Hepatocyte (in vitro differentiated cells): ENCODE results near the gene KRTAP16-1. TPM values are rescaled to one million over a fixed set of nuclear protein-coding genes. Genes with fewer than 3 reads are reported as not detected.

Experiments used
- DNase-seq: peaks from one replicate; pipeline ENCODE4 v3.0.0-alpha.2; 2016; ENCODE audit warnings: low spot score
- H2AFZ ChIP-seq: fragments of 200-600 bp; sonication (generic); 2 replicates; pipeline ENCODE4 v1.6.0; 2016; ENCODE audit warnings: antibody characterized with exemption, mild to moderate bottlenecking
- H3K27ac ChIP-seq: fragments of 200-600 bp; sonication (generic); 2 replicates; pipeline ENCODE4 v1.5.1; 2016; ENCODE audit warnings: mild to moderate bottlenecking
- H3K27me3 ChIP-seq: fragments of 200-600 bp; sonication (generic); 2 replicates; pipeline ENCODE4 v1.6.1; 2016
- H3K36me3 ChIP-seq: fragments of 200-600 bp; sonication (generic); replicated peaks from 2 replicates; pipeline ENCODE4 v1.5.1; 2016; ENCODE audit warnings: low read depth; ENCODE audit not compliant: insufficient read depth
- H3K4me1 ChIP-seq: fragments of 200-600 bp; sonication (generic); 2 replicates; pipeline ENCODE4 v1.5.1; 2016; ENCODE audit warnings: mild to moderate bottlenecking, moderate library complexity; ENCODE audit not compliant: insufficient read depth
- H3K4me2 ChIP-seq: fragments of 200-600 bp; sonication (generic); 2 replicates; pipeline ENCODE4 v1.6.0; 2016
- H3K4me3 ChIP-seq: fragments of 200-600 bp; sonication (generic); 2 replicates; pipeline ENCODE4 v1.5.1; 2016; ENCODE audit warnings: mild to moderate bottlenecking
- H3K79me2 ChIP-seq: fragments of 200-600 bp; sonication (generic); 2 replicates; pipeline ENCODE4 v1.6.0; 2017; ENCODE audit warnings: mild to moderate bottlenecking
- H3K9me2 ChIP-seq: fragments of 200-600 bp; sonication (generic); replicated peaks from 2 replicates; pipeline ENCODE4 v1.6.0; 2017; ENCODE audit warnings: mild to moderate bottlenecking; ENCODE audit not compliant: insufficient read depth
- H3K9me3 ChIP-seq: fragments of 200-600 bp; sonication (generic); 2 replicates; pipeline ENCODE4 v1.5.1; 2016; ENCODE audit warnings: low read depth, mild to moderate bottlenecking
- H4K20me1 ChIP-seq: fragments of 200-600 bp; sonication (generic); 2 replicates; pipeline ENCODE4 v1.6.0; 2016; ENCODE audit warnings: mild to moderate bottlenecking; ENCODE audit not compliant: insufficient read depth, poor library complexity, severe bottlenecking
- EZH2 ChIP-seq: fragments of 200-600 bp; sonication (generic); IDR thresholded peaks from 2 replicates; pipeline ENCODE4 v1.6.1; 2016; ENCODE audit warnings: antibody characterized with exemption, mild to moderate bottlenecking, borderline replicate concordance
- EZH2phosphoT487 ChIP-seq: fragments of 200-600 bp; sonication (generic); IDR thresholded peaks from one replicate; pipeline ENCODE4 v1.6.1; 2018; ENCODE audit warnings: antibody characterized with exemption, mild to moderate bottlenecking, low read depth, moderate library complexity; ENCODE audit not compliant: unreplicated experiment, severe bottlenecking
- WGBS: methylation state at CpG from one replicate; pipeline ENCODE4 v1.1.6; 2016; ENCODE audit warnings: low lambda C conversion rate; ENCODE audit errors: missing lambda C conversion rate; 5-methylcytosine and 5-hydroxymethylcytosine counted together
- polyA plus RNA-seq: library from polyadenylated mRNA; unstranded; fragments of >200 nt; fragmentation: Nextera tagmentation; extraction: Ambion mirVana; gene quantifications from 2 replicates; pipeline ENCODE4 v1.2.1, GENCODE V29; 2016
- total RNA-seq: library from RNA; depleted of rRNA; stranded (reverse); fragments of >200 nt; gene quantifications from 2 replicates; pipeline ENCODE4 v1.2.3, GENCODE V29; 2014
- TF ChIP-seq, protein P1 (sequence below): fragments of 200-600 bp; sonication (generic); IDR thresholded peaks from 2 replicates; pipeline ENCODE4 v1.5.1; 2016; ENCODE audit warnings: antibody characterized with exemption, mild to moderate bottlenecking; ENCODE audit not compliant: poor library complexity

The KRTAP16-1 gene
- total and polyA plus RNA-seq, 2 experiments from 2014 or later = not detected

- no peaks in the 10 kb centered on the region for H3K36me3 ChIP-seq
- no peak for DNase-seq
- WGBS = 94% methylated on average over 3 of the region's 3 CpGs
- no peak overlapping the region for H2AFZ ChIP-seq
- no peaks in the 10 kb centered on the region for H3K9me3 ChIP-seq
- H3K27me3 ChIP-seq = no peaks in the 10 kb centered on the region
- H3K4me2 ChIP-seq = no peak overlapping the region
- no peak overlapping the region for H3K4me3 ChIP-seq
- no peaks in the 10 kb centered on the region for H3K4me1 ChIP-seq
- TF ChIP-seq, protein P1, sequence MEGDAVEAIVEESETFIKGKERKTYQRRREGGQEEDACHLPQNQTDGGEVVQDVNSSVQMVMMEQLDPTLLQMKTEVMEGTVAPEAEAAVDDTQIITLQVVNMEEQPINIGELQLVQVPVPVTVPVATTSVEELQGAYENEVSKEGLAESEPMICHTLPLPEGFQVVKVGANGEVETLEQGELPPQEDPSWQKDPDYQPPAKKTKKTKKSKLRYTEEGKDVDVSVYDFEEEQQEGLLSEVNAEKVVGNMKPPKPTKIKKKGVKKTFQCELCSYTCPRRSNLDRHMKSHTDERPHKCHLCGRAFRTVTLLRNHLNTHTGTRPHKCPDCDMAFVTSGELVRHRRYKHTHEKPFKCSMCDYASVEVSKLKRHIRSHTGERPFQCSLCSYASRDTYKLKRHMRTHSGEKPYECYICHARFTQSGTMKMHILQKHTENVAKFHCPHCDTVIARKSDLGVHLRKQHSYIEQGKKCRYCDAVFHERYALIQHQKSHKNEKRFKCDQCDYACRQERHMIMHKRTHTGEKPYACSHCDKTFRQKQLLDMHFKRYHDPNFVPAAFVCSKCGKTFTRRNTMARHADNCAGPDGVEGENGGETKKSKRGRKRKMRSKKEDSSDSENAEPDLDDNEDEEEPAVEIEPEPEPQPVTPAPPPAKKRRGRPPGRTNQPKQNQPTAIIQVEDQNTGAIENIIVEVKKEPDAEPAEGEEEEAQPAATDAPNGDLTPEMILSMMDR = no peak
- TF ChIP-seq EZH2phosphoT487 (no peak), EZH2 (no peak)
- H3K9me2 ChIP-seq = no peaks in the 10 kb centered on the region
- no peaks in the 10 kb centered on the region for H4K20me1 ChIP-seq
- H3K27ac ChIP-seq = no peak overlapping the region
- no peaks in the 10 kb centered on the region for H3K79me2 ChIP-seq
These were observed 24.7 kb upstream of the KRTAP16-1 start for GRCh38 chr17:41333836-41334235.

- Histone ChIP-seq H3K36me3 (no peaks in the 10 kb centered on the region), H3K4me1 (no peaks in the 10 kb centered on the region), H3K27ac (no peak overlapping the region), H3K9me3 (no peaks in the 10 kb centered on the region), H3K27me3 (no peaks in the 10 kb centered on the region), H3K79me2 (no peaks in the 10 kb centered on the region), H3K4me3 (no peak overlapping the region), H3K4me2 (no peak overlapping the region), H2AFZ (no peak overlapping the region), H4K20me1 (no peaks in the 10 kb centered on the region), H3K9me2 (no peaks in the 10 kb centered on the region)
- no peak for DNase-seq
- TF ChIP-seq EZH2 (no peak), EZH2phosphoT487 (no peak)
- TF ChIP-seq, protein P1 = no peak
- WGBS = 88% methylated on average over 5 of the region's 5 CpGs
These were observed 24.0 kb upstream of the KRTAP16-1 start for GRCh38 chr17:41333098-41333497.

DNA sequence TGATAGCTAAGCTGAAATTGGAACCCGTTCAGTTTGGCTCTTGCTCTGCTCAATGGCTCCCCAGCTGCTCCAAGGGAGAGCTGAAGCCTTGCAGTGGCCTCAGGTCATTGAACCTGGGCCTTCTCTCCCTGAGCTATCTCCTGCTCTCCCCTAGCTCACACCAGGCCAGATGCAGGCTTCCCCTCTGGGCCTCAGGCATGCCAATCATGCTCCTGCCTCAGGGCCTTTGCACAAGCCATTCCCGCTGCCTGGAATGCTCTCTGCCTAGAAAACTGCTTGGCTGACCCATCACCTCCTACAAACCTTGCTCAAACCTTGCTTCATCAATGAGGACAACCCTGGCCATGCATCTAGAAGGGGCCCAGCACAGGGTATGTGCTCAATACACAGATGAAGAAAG is 23.1 kb upstream of the KRTAP16-1 start:
- TF ChIP-seq, protein P1 = no peak
- TF ChIP-seq EZH2 (no peak), EZH2phosphoT487 (no peak)
- H3K27ac ChIP-seq = no peak overlapping the region
- H3K4me3 ChIP-seq = no peak overlapping the region
- no peaks in the 10 kb centered on the region for H3K9me2 ChIP-seq
- H3K79me2 ChIP-seq = no peaks in the 10 kb centered on the region
- no peak for DNase-seq
- H4K20me1 ChIP-seq = no peaks in the 10 kb centered on the region
- H3K27me3 ChIP-seq = no peaks in the 10 kb centered on the region
- no peaks in the 10 kb centered on the region for H3K4me1 ChIP-seq
- H3K9me3 ChIP-seq = no peaks in the 10 kb centered on the region
- WGBS = 93% methylated on average over 2 of the region's 2 CpGs
- no peak overlapping the region for H3K4me2 ChIP-seq
- H3K36me3 ChIP-seq = no peaks in the 10 kb centered on the region
- H2AFZ ChIP-seq = no peak overlapping the region

DNA sequence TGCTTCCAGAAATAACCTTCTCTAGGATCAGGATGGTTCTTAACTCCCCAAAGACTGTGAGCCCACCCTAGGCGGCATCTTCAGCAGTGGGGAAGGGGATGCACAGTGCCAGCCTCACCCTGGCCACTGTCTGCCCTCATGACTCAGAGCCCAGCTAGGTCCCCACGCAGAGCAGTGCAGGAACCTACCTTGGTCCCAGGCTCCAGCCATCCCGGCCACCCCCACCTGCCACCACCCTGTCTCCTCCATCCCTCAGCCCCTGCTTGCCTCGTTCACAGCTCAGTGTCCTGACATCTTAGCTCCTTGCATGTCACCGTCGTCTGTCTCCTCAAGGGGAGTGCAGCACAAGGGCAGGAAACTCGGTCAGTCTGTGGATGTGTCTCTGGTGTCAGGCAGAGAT is 22.5 kb upstream of the KRTAP16-1 start:
- no peaks in the 10 kb centered on the region for H3K27me3 ChIP-seq
- DNase-seq = no peak
- no peak overlapping the region for H3K4me2 ChIP-seq
- H3K4me1 ChIP-seq = no peaks in the 10 kb centered on the region
- no peak overlapping the region for H3K4me3 ChIP-seq
- WGBS = 85% methylated on average over 6 of the region's 7 CpGs
- no peak overlapping the region for H2AFZ ChIP-seq
- H3K27ac ChIP-seq = no peak overlapping the region
- no peaks in the 10 kb centered on the region for H4K20me1 ChIP-seq
- H3K9me3 ChIP-seq = no peaks in the 10 kb centered on the region
- H3K9me2 ChIP-seq = no peaks in the 10 kb centered on the region
- no peaks in the 10 kb centered on the region for H3K36me3 ChIP-seq
- TF ChIP-seq EZH2 (no peak), EZH2phosphoT487 (no peak)
- TF ChIP-seq, protein P1 = no peak
- H3K79me2 ChIP-seq = no peaks in the 10 kb centered on the region
